ENCODE results near the gene HENMT1. TPM values are rescaled to one million over a fixed set of nuclear protein-coding genes. Genes with fewer than 3 reads are reported as not detected.

Gene HENMT1
- total and polyA plus RNA-seq, 5 donors, result 1.7 to 3.0 (median 2.1) TPM

DNA sequence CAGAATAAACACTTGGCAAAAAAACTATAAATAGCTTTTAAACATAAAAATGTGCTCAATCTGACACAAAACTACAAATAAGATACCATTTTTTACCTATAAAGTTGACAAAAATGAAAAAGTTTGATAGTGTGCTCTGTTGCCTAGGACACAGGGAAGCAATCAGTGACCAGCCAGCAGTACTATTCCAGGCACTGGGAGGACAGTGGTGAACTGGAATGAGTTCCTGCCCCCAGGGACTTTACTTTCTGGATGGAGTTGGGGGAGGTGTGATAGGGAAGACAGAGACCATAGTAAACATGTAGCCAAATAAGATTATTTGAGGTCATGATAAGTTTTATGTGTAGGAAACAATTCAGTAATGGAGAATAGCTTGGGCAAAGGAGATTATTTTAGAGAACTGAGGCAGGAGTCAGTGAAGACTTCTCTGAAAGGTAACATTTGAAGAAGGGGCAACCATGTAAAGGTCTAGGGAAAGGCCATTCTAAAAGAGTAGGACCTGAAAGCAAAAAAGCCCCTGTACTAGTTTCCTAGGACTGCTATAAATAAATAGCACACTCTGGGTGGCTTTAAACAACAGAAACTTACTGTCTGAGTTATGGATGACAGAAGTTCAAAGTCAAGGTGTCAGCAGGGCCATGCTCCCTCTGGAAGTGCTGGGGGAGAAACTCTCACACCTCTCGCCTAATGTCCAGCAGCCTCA lies 59.0 kb downstream of the HENMT1 start:
- H3K27ac ChIP-seq (ENCODE audit: low read length), result no peak overlapping the region

DNA sequence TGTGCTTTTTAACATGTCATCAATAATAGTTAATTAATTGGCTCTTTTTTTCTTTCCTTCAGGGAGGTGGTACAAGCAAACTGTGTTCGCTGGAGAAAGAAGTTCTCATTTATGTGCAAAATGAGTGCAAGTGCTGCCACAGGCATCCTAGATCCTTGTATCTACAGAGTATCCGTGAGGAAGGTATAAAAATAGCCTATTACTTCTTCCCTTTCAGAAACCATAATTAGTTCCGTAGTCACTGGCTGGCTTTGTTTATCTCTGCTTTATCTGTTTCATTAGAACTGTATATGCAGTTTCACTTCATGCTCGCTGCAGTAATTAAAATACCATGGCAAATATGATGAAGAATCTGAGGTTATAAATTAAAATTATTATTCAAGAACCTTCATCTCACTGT lies 60.4 kb downstream of the HENMT1 start:
- Histone ChIP-seq H3K4me3 (ENCODE audit: low read length) (no peak overlapping the region), H3K9me3 (ENCODE audit: control insufficient read depth, low read length) (no peaks in the 10 kb centered on the region), H3K27me3 (ENCODE audit: control insufficient read depth, insufficient read depth) (no peaks in the 10 kb centered on the region), H3K4me1 (ENCODE audit: control insufficient read depth, insufficient read depth, low read length) (peaks cover 4% of the 10 kb centered on the region), H3K27ac (ENCODE audit: low read length) (no peak overlapping the region)
- no peak for ATAC-seq
- DNase-seq, result no peak
- WGBS, result 34% methylated on average over 4 of the region's 4 CpGs
- intact Hi-C loops (cut with DNase I), result no loop called here

More for the DNA sequence above, 59.0 kb downstream of the HENMT1 start:
- no peak overlapping the region for H3K4me3 ChIP-seq (ENCODE audit: low read length)
- no peak for DNase-seq
- WGBS, result 96% methylated on average over 1 of the region's 1 CpG
- H3K9me3 ChIP-seq (ENCODE audit: control insufficient read depth, low read length), result no peaks in the 10 kb centered on the region
- H3K4me1 ChIP-seq (ENCODE audit: control insufficient read depth, insufficient read depth, low read length), result peaks cover 2% of the 10 kb centered on the region
- ATAC-seq, result no peak
- intact Hi-C loops (cut with DNase I), result no loop called here
- H3K27me3 ChIP-seq (ENCODE audit: control insufficient read depth, insufficient read depth), result no peaks in the 10 kb centered on the region

DNA sequence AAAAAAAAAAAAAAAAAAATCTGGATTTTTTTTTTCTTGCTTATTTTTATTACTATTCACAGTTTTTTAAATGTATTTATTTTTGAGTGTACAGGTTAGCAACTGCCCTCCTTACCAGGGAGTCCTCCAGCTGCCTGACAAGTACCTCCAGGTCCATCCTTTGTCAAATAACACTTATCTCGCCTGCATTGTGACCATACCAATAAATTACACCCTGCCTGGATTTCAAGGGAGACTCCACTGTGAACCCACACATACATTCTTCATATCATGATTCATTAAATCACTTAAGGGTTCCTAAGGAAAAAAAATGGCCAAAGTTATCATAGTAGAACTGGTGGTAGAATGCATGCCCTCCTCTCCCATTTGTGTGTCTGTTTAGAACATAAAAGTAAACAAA lies 62.6 kb downstream of the HENMT1 start:
- DNase-seq (no peak), ATAC-seq (no peak)
- 97% methylated on average over 1 of the region's 1 CpG for WGBS
- peaks cover 4% of the 10 kb centered on the region for H3K4me1 ChIP-seq (ENCODE audit: control insufficient read depth, insufficient read depth, low read length)
- no peaks in the 10 kb centered on the region for H3K9me3 ChIP-seq (ENCODE audit: control insufficient read depth, low read length)
- no peak overlapping the region for H3K27ac ChIP-seq (ENCODE audit: low read length)
- intact Hi-C loops (cut with DNase I), result no loop called here
- H3K4me3 ChIP-seq (ENCODE audit: low read length), result no peak overlapping the region
- H3K27me3 ChIP-seq (ENCODE audit: control insufficient read depth, insufficient read depth), result no peaks in the 10 kb centered on the region

Other genes starting within 250 kb of the HENMT1 start
- gene NBPF6, start 210.8 kb downstream of the HENMT1 start, total RNA-seq, result not detected
- not detected for gene NBPF6, start 210.8 kb downstream of the HENMT1 start, polyA plus RNA-seq
- gene EEIG2, start 101.0 kb downstream of the HENMT1 start, total RNA-seq, result 1 to 10 TPM; 5.0 to 9.8 (median 7.2) TPM
- 2.1 TPM for gene EEIG2, start 101.0 kb downstream of the HENMT1 start, polyA plus RNA-seq
- 10 to 100 TPM; 18.3 to 25.1 (median 24.3) TPM for gene PRPF38B, start 31.2 kb upstream of the HENMT1 start, total RNA-seq
- 21.8 TPM for gene PRPF38B, start 31.2 kb upstream of the HENMT1 start, polyA plus RNA-seq
- gene FNDC7, start 51.8 kb upstream of the HENMT1 start, total RNA-seq, result under 1 TPM in 1 of 4 donors, not detected in 3; 0.15 TPM
- gene FNDC7, start 51.8 kb upstream of the HENMT1 start, polyA plus RNA-seq, result not detected
- 10 to 100 TPM; 25.5 to 32.4 (median 29.3) TPM for gene STXBP3, start 85.6 kb upstream of the HENMT1 start, total RNA-seq
- 27.2 TPM for gene STXBP3, start 85.6 kb upstream of the HENMT1 start, polyA plus RNA-seq
- gene AKNAD1, start 196.0 kb upstream of the HENMT1 start, total RNA-seq, result not detected
- gene AKNAD1, start 196.0 kb upstream of the HENMT1 start, polyA plus RNA-seq, result not detected
- gene GPSM2, start 215.9 kb upstream of the HENMT1 start, total RNA-seq, result 10 to 100 TPM in 3 of 4 donors, 1 to 10 TPM in 1; 6.3 to 14.5 (median 10.9) TPM
- gene GPSM2, start 215.9 kb upstream of the HENMT1 start, polyA plus RNA-seq, result 4.5 TPM